ENCODE measurements around the gene BRINP3. TPM values are rescaled to one million over a fixed set of nuclear protein-coding genes. Genes with fewer than 3 reads are reported as not detected.

BRINP3 gene
- total RNA-seq, 1 donor from 2014 or later, result not detected

GRCh38 chr1:190104961-190105360 is 372.7 kb downstream of the BRINP3 start:
- Mint-ChIP-seq H3K4me1 (ENCODE audit: low read depth) (no peaks in the 10 kb centered on the region), H3K4me3 (ENCODE audit: low read depth) (no peak overlapping the region), H3K36me3 (ENCODE audit: low read depth) (no peaks in the 10 kb centered on the region), H3K27me3 (ENCODE audit: low read depth) (no peaks in the 10 kb centered on the region), H3K27ac (no peak overlapping the region), H3K9me3 (peaks cover 6% of the 10 kb centered on the region)
- intact Hi-C loops (cut with micrococcal nuclease), result no loop called here
- no peak for DNase-seq (ENCODE audit: low spot score)

GRCh38 chr1:190102757-190103326 is 374.8 kb downstream of the BRINP3 start:
- H3K36me3 Mint-ChIP-seq (ENCODE audit: low read depth), result no peaks in the 10 kb centered on the region
- H3K27me3 Mint-ChIP-seq (ENCODE audit: low read depth), result no peaks in the 10 kb centered on the region
- no peak for DNase-seq (ENCODE audit: low spot score)
- H3K4me1 Mint-ChIP-seq (ENCODE audit: low read depth), result no peaks in the 10 kb centered on the region
- intact Hi-C loops (cut with micrococcal nuclease), result no loop called here
- H3K27ac Mint-ChIP-seq, result no peak overlapping the region
- H3K9me3 Mint-ChIP-seq, result peaks cover 12% of the 10 kb centered on the region
- H3K4me3 Mint-ChIP-seq (ENCODE audit: low read depth), result no peak overlapping the region

- Mint-ChIP-seq H3K4me1 (ENCODE audit: low read depth) (no peaks in the 10 kb centered on the region), H3K27me3 (ENCODE audit: low read depth) (no peaks in the 10 kb centered on the region), H3K9me3 (peaks cover 5% of the 10 kb centered on the region), H3K4me3 (ENCODE audit: low read depth) (no peak overlapping the region), H3K36me3 (ENCODE audit: low read depth) (no peaks in the 10 kb centered on the region), H3K27ac (no peak overlapping the region)
- no peak for DNase-seq (ENCODE audit: low spot score)
- intact Hi-C loops (cut with micrococcal nuclease), result no loop called here
These were observed 375.9 kb downstream of the BRINP3 start for GRCh38 chr1:190101756-190102155.

GRCh38 chr1:190098756-190099155 is 378.9 kb downstream of the BRINP3 start:
- intact Hi-C loops (cut with micrococcal nuclease), result no loop called here
- H3K27ac Mint-ChIP-seq, result no peak overlapping the region
- no peaks in the 10 kb centered on the region for H3K36me3 Mint-ChIP-seq (ENCODE audit: low read depth)
- H3K4me3 Mint-ChIP-seq (ENCODE audit: low read depth), result no peak overlapping the region
- DNase-seq (ENCODE audit: low spot score), result no peak
- H3K9me3 Mint-ChIP-seq, result peaks cover 5% of the 10 kb centered on the region
- no peaks in the 10 kb centered on the region for H3K4me1 Mint-ChIP-seq (ENCODE audit: low read depth)
- H3K27me3 Mint-ChIP-seq (ENCODE audit: low read depth), result no peaks in the 10 kb centered on the region

DNA sequence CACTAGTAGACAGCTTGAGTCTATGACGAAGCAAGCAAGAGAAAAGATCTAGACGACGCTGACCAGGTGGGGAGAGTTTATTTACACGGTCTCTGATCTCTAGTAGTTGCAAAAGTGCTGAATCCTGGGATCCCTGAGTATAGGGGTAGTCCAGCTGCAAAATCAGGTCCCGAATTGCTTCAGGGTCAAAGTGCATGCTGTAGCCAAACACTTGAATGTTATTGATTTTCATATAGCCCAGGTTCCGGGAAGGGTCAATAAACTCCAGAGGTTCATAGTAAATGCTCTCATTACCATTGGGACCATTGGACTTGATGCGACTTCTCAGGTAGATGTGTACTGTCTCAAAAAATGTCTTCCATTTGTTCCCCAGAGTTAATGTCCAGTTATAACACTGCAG is 379.6 kb downstream of the BRINP3 start:
- Mint-ChIP-seq H3K4me1 (ENCODE audit: low read depth) (no peaks in the 10 kb centered on the region), H3K4me3 (ENCODE audit: low read depth) (no peak overlapping the region), H3K27me3 (ENCODE audit: low read depth) (no peaks in the 10 kb centered on the region), H3K36me3 (ENCODE audit: low read depth) (no peaks in the 10 kb centered on the region), H3K9me3 (peaks cover 5% of the 10 kb centered on the region), H3K27ac (no peak overlapping the region)
- intact Hi-C loops (cut with micrococcal nuclease), result no loop called here
- DNase-seq (ENCODE audit: low spot score), result no peak

GRCh38 chr1:190095596-190095995 is 382.1 kb downstream of the BRINP3 start:
- no peaks in the 10 kb centered on the region for H3K36me3 Mint-ChIP-seq (ENCODE audit: low read depth)
- H3K27ac Mint-ChIP-seq, result no peak overlapping the region
- no peaks in the 10 kb centered on the region for H3K4me1 Mint-ChIP-seq (ENCODE audit: low read depth)
- H3K27me3 Mint-ChIP-seq (ENCODE audit: low read depth), result no peaks in the 10 kb centered on the region
- DNase-seq (ENCODE audit: low spot score), result no peak
- intact Hi-C loops (cut with micrococcal nuclease), result no loop called here
- H3K9me3 Mint-ChIP-seq, result peaks cover 10% of the 10 kb centered on the region
- H3K4me3 Mint-ChIP-seq (ENCODE audit: low read depth), result no peak overlapping the region

- Mint-ChIP-seq H3K4me3 (ENCODE audit: low read depth) (no peak overlapping the region), H3K27ac (no peak overlapping the region), H3K9me3 (no peaks in the 10 kb centered on the region), H3K27me3 (ENCODE audit: low read depth) (no peaks in the 10 kb centered on the region), H3K36me3 (ENCODE audit: low read depth) (no peaks in the 10 kb centered on the region), H3K4me1 (ENCODE audit: low read depth) (no peaks in the 10 kb centered on the region)
- DNase-seq (ENCODE audit: low spot score), result no peak
- intact Hi-C loops (cut with micrococcal nuclease), result no loop called here
These were observed 393.1 kb downstream of the BRINP3 start for GRCh38 chr1:190084552-190084951.

DNA sequence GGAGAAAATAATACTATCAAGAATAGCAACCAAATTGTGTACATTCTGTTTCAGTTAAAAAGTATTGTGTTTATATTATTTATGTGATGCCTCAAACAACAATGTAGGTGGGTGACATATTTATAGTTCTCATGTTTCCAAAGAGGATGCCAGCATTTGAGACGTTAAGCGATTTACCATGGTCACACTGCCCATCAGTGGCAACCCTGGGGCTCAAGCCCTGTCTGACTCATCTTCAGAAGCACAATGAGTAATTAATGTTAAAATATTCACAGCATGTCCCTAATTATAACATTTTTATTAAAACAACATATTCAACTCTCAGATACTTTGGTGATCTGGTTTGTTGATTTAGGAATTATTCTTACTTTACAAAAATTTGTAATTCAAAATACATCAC is 409.4 kb downstream of the BRINP3 start:
- no peaks in the 10 kb centered on the region for H3K27me3 Mint-ChIP-seq (ENCODE audit: low read depth)
- intact Hi-C loops (cut with micrococcal nuclease), result no loop called here
- no peak overlapping the region for H3K27ac Mint-ChIP-seq
- no peaks in the 10 kb centered on the region for H3K4me1 Mint-ChIP-seq (ENCODE audit: low read depth)
- H3K4me3 Mint-ChIP-seq (ENCODE audit: low read depth), result no peak overlapping the region
- no peaks in the 10 kb centered on the region for H3K36me3 Mint-ChIP-seq (ENCODE audit: low read depth)
- peaks cover 13% of the 10 kb centered on the region for H3K9me3 Mint-ChIP-seq
- DNase-seq (ENCODE audit: low spot score), result no peak

- intact Hi-C loops (cut with micrococcal nuclease), result no loop called here
- no peak overlapping the region for H3K27ac Mint-ChIP-seq
- H3K4me3 Mint-ChIP-seq (ENCODE audit: low read depth), result no peak overlapping the region
- no peaks in the 10 kb centered on the region for H3K36me3 Mint-ChIP-seq (ENCODE audit: low read depth)
- no peaks in the 10 kb centered on the region for H3K4me1 Mint-ChIP-seq (ENCODE audit: low read depth)
- H3K9me3 Mint-ChIP-seq, result peaks cover 6% of the 10 kb centered on the region
- no peaks in the 10 kb centered on the region for H3K27me3 Mint-ChIP-seq (ENCODE audit: low read depth)
- no peak for DNase-seq (ENCODE audit: low spot score)
These were observed 410.1 kb downstream of the BRINP3 start for GRCh38 chr1:190067592-190067991.

DNA sequence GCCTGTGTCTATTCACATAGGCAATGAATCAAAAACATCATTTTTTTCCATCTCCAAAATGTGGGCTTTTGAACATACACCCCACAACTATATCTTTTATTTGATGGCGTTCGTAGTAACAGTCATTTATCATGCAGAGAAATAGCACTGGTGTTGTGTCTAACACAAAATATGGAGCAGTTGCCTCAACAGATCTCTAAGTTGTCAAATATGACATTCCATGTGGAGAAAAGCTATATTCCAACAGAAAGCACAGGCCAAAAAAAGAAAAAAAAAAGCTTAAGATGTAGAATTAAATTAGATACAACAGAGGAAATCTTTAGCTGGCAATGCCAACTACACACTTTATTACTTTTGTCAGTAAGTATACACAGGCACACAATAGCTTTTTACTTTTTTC is 411.7 kb downstream of the BRINP3 start:
- H3K27me3 Mint-ChIP-seq (ENCODE audit: low read depth), result no peaks in the 10 kb centered on the region
- peaks cover 13% of the 10 kb centered on the region for H3K9me3 Mint-ChIP-seq
- intact Hi-C loops (cut with micrococcal nuclease), result no loop called here
- no peak overlapping the region for H3K4me3 Mint-ChIP-seq (ENCODE audit: low read depth)
- no peaks in the 10 kb centered on the region for H3K36me3 Mint-ChIP-seq (ENCODE audit: low read depth)
- H3K4me1 Mint-ChIP-seq (ENCODE audit: low read depth), result no peaks in the 10 kb centered on the region
- no peak for DNase-seq (ENCODE audit: low spot score)
- H3K27ac Mint-ChIP-seq, result no peak overlapping the region

DNA sequence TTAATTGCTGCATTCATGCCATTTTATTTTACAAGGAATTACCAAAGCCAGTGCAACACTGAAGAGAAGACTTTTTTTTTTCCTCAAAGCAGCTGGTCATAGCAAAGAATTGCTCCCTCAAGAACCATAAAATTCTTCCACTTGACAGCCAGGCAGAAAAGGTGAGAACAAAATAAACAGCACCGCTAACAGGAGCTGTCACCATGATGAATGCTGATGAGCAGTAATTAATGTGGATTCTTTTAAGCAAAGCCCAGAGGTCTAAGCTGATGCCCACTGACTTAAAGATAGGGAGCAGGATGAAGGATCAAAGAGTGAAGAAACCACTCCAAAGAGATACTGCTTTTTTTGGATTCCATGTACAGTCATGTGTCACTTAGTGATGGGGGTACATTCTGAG is 428.4 kb downstream of the BRINP3 start:
- intact Hi-C loops (cut with micrococcal nuclease), result no loop called here
- Mint-ChIP-seq H3K27me3 (ENCODE audit: low read depth) (no peaks in the 10 kb centered on the region), H3K27ac (no peak overlapping the region), H3K4me1 (ENCODE audit: low read depth) (no peaks in the 10 kb centered on the region), H3K36me3 (ENCODE audit: low read depth) (no peaks in the 10 kb centered on the region), H3K9me3 (peaks cover 21% of the 10 kb centered on the region), H3K4me3 (ENCODE audit: low read depth) (no peak overlapping the region)
- DNase-seq (ENCODE audit: low spot score), result no peak
